Stimulated activated memory B cell treated with anti-CD40 and anti-IgM and Interleukin-4, amounts not matched to agents 10 μg/mL and 1 μg/mL and 100 μg/mL, for 72 hours (primary cell): ENCODE measurements around the gene IRF9.

Experiments used
- ATAC-seq: fragments of 150-1000 bp; cut with Tn5 transposase; 2 replicates; pipeline ENCODE4 v1.10.0; 2021
- H3K27ac Mint-ChIP-seq: one replicate; pipeline ENCODE4 v1.8.0; 2022; ENCODE audit warnings: mild to moderate bottlenecking, mixed read lengths
- H3K27me3 Mint-ChIP-seq: one replicate; pipeline ENCODE4 v1.8.0; 2022; ENCODE audit warnings: mixed read lengths
- H3K36me3 Mint-ChIP-seq: one replicate; pipeline ENCODE4 v1.8.0; 2022; ENCODE audit warnings: mixed read lengths
- H3K4me1 Mint-ChIP-seq: one replicate; pipeline ENCODE4 v1.8.0; 2022; ENCODE audit warnings: mixed read lengths
- H3K4me3 Mint-ChIP-seq: one replicate; pipeline ENCODE4 v1.8.0; 2022; ENCODE audit warnings: mild to moderate bottlenecking, moderate library complexity, mixed read lengths
- H3K9me3 Mint-ChIP-seq: one replicate; pipeline ENCODE4 v1.8.0; 2022; ENCODE audit warnings: mixed read lengths

IRF9 gene

DNA sequence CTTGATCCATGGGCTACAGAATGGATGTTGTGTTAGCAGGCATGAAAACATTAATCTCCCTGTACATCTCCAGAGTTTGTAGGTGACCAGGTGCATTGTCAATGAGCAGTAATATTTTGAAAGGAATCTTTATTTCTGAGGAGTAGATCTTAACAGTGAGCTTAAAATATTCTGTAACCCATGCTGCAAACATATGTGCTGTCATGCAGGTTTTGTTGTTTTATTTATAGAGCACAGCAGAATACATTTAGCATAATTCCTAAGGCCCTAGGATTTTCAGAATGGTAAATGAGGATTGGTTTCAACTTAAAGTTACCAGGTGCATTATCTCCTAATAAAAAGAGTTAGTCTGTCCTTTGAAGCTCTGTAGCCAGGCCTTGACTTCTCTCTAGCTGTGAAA is 34.1 kb upstream of the IRF9 start:
- Mint-ChIP-seq H3K4me3 (no peak overlapping the region), H3K9me3 (no peaks in the 10 kb centered on the region), H3K27me3 (no peaks in the 10 kb centered on the region), H3K4me1 (peaks cover 41% of the 10 kb centered on the region), H3K27ac (no peak overlapping the region), H3K36me3 (peaks cover 14% of the 10 kb centered on the region)
- no peak for ATAC-seq

- Mint-ChIP-seq H3K27ac (no peak overlapping the region), H3K9me3 (no peaks in the 10 kb centered on the region), H3K4me3 (no peak overlapping the region), H3K36me3 (peaks cover 11% of the 10 kb centered on the region), H3K4me1 (peaks cover 44% of the 10 kb centered on the region), H3K27me3 (no peaks in the 10 kb centered on the region)
- ATAC-seq = no peak
These were observed 33.4 kb upstream of the IRF9 start for GRCh38 chr14:24127673-24128072.

DNA sequence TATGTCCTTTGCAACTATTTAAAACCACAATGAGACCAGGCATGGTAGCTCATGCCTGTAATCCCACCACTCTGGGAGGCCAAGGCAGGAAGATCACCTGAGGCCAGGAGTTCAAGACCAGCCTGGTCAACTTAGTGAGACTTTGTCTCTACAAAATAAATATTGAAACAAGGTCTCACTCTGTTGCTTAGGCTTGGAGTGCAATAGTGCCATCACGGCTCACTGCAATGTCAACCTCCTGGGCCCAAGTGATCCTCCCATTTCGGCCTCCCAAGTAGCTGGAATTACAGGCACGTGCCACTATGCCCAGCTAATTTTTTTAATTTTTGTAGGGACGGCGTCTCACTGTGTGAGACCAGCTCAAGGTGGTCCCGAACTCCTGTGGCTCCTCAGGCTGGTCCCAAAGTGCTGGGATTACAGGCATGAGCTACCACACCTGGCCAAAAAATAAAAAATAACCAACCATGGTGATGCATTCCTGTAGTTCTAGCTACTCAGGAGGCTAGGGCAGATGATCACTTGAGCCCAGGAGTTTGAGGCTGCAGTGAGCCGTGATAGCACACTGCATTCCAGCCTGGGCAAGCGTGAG is 31.6 kb upstream of the IRF9 start:
- no peak overlapping the region for H3K27ac Mint-ChIP-seq
- no peaks in the 10 kb centered on the region for H3K27me3 Mint-ChIP-seq
- peaks cover 30% of the 10 kb centered on the region for H3K4me1 Mint-ChIP-seq
- H3K4me3 Mint-ChIP-seq = no peak overlapping the region
- no peak for ATAC-seq
- H3K9me3 Mint-ChIP-seq = no peaks in the 10 kb centered on the region
- H3K36me3 Mint-ChIP-seq = no peaks in the 10 kb centered on the region

DNA sequence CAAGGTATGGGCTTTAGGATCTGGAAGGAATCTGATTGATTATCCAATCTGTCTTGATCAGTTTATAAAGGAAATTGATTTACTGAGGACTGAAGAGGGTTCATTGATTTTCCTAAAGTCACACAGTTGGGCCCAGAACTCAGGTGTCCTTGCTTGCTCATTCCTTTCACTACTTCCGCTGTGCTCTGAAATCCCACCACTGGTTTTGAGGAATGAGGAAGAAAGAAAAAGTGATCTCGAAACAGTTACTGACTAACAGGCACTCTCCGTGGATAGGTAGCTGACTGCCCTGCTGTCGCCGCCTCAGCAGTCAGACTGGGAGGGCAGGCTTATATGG is 30.7 kb upstream of the IRF9 start, which contains the start of gene FITM1:
Gene FITM1, plus strand, starts transcription at position 280 of the 337 bp plus-strand sequence. CDS start 905 bp downstream, outside the sequence.
- H3K36me3 Mint-ChIP-seq = no peaks in the 10 kb centered on the region
- H3K27ac Mint-ChIP-seq = peak within 1 kb of the TSS; percentile 63
- H3K4me1 Mint-ChIP-seq = peaks cover 27% of the 10 kb centered on the region
- H3K4me3 Mint-ChIP-seq = no peak within 1 kb of the TSS
- no peak for ATAC-seq
- no peaks in the 10 kb centered on the region for H3K9me3 Mint-ChIP-seq
- no peaks in the 10 kb centered on the region for H3K27me3 Mint-ChIP-seq

GRCh38 chr14:24130717-24131548 is 30.1 kb upstream of the IRF9 start:
- Mint-ChIP-seq H3K4me3 (no peak overlapping the region), H3K9me3 (no peaks in the 10 kb centered on the region), H3K27me3 (no peaks in the 10 kb centered on the region), H3K4me1 (peaks cover 30% of the 10 kb centered on the region), H3K36me3 (no peaks in the 10 kb centered on the region), H3K27ac (peak overlapping the region; percentile 63)
- no peak for ATAC-seq

DNA sequence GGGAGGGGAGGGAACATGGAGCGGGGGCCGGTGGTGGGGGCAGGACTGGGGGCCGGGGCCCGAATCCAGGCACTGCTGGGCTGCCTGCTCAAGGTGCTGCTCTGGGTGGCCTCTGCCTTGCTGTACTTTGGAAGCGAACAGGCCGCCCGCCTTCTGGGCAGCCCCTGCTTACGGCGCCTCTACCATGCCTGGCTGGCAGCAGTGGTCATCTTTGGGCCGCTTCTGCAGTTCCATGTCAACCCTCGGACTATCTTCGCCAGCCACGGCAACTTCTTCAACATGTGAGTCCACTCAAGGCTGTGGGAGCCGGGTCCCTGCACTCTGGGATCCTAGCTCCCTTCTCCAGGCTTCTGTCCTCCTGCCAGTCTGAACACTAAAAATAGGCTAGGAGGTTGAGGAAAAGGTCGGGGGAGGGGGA is 29.5 kb upstream of the IRF9 start:
- Mint-ChIP-seq H3K27me3 (no peaks in the 10 kb centered on the region), H3K36me3 (no peaks in the 10 kb centered on the region), H3K4me3 (no peak overlapping the region), H3K27ac (peak overlapping the region; percentile 63), H3K4me1 (peaks cover 32% of the 10 kb centered on the region), H3K9me3 (no peaks in the 10 kb centered on the region)
- ATAC-seq = no peak

- H3K27ac Mint-ChIP-seq = peak overlapping the region; percentile 63
- peaks cover 5% of the 10 kb centered on the region for H3K36me3 Mint-ChIP-seq
- no peaks in the 10 kb centered on the region for H3K9me3 Mint-ChIP-seq
- no peak overlapping the region for H3K4me3 Mint-ChIP-seq
- no peak for ATAC-seq
- peaks cover 38% of the 10 kb centered on the region for H3K4me1 Mint-ChIP-seq
- no peaks in the 10 kb centered on the region for H3K27me3 Mint-ChIP-seq
These were observed 28.9 kb upstream of the IRF9 start for GRCh38 chr14:24132061-24132685.

GRCh38 chr14:24132976-24133375 is 28.1 kb upstream of the IRF9 start:
- peaks cover 39% of the 10 kb centered on the region for H3K4me1 Mint-ChIP-seq
- ATAC-seq = no peak
- H3K9me3 Mint-ChIP-seq = no peaks in the 10 kb centered on the region
- peaks cover 9% of the 10 kb centered on the region for H3K36me3 Mint-ChIP-seq
- no peak overlapping the region for H3K4me3 Mint-ChIP-seq
- peak overlapping the region; percentile 63 for H3K27ac Mint-ChIP-seq
- H3K27me3 Mint-ChIP-seq = no peaks in the 10 kb centered on the region

- H3K4me3 Mint-ChIP-seq = no peak overlapping the region
- peaks cover 16% of the 10 kb centered on the region for H3K36me3 Mint-ChIP-seq
- no peaks in the 10 kb centered on the region for H3K27me3 Mint-ChIP-seq
- peaks cover 43% of the 10 kb centered on the region for H3K4me1 Mint-ChIP-seq
- H3K27ac Mint-ChIP-seq = no peak overlapping the region
- no peak for ATAC-seq
- no peaks in the 10 kb centered on the region for H3K9me3 Mint-ChIP-seq
These were observed 27.3 kb upstream of the IRF9 start for GRCh38 chr14:24133735-24134134.

- peak overlapping the region; percentile 86 for H3K4me3 Mint-ChIP-seq
- H3K4me1 Mint-ChIP-seq = peaks cover 57% of the 10 kb centered on the region
- peak; percentile 11 for ATAC-seq
- H3K9me3 Mint-ChIP-seq = no peaks in the 10 kb centered on the region
- H3K36me3 Mint-ChIP-seq = peaks cover 25% of the 10 kb centered on the region
- H3K27me3 Mint-ChIP-seq = no peaks in the 10 kb centered on the region
- peak overlapping the region; percentile 82 for H3K27ac Mint-ChIP-seq
These were observed 25.6 kb upstream of the IRF9 start for GRCh38 chr14:24135584-24135833.

GRCh38 chr14:24135834-24136683 is 25.0 kb upstream of the IRF9 start, which contains the start of gene PSME1:
TSS of gene PSME1 (plus strand) at chr14:24136194. CDS start at chr14:24136263, 69 bp downstream.
- H3K27ac Mint-ChIP-seq = peak within 1 kb of the TSS; percentile 82
- peaks cover 25% of the 10 kb centered on the region for H3K36me3 Mint-ChIP-seq
- H3K27me3 Mint-ChIP-seq = no peaks in the 10 kb centered on the region
- H3K4me1 Mint-ChIP-seq = peaks cover 62% of the 10 kb centered on the region
- peak within 1 kb of the TSS; percentile 86 for H3K4me3 Mint-ChIP-seq
- no peaks in the 10 kb centered on the region for H3K9me3 Mint-ChIP-seq
- ATAC-seq = peak; percentile 97

GRCh38 chr14:24136684-24137528 is 24.2 kb upstream of the IRF9 start:
- Mint-ChIP-seq H3K4me1 (peaks cover 59% of the 10 kb centered on the region), H3K36me3 (peaks cover 25% of the 10 kb centered on the region), H3K27ac (peak overlapping the region; percentile 82), H3K27me3 (no peaks in the 10 kb centered on the region), H3K9me3 (no peaks in the 10 kb centered on the region), H3K4me3 (peak overlapping the region; percentile 86)
- ATAC-seq = no peak

- Mint-ChIP-seq H3K27me3 (no peaks in the 10 kb centered on the region), H3K27ac (peak overlapping the region; percentile 82), H3K36me3 (peaks cover 28% of the 10 kb centered on the region), H3K9me3 (no peaks in the 10 kb centered on the region), H3K4me1 (peaks cover 54% of the 10 kb centered on the region), H3K4me3 (no peak overlapping the region)
- ATAC-seq = no peak
These were observed 23.3 kb upstream of the IRF9 start for GRCh38 chr14:24137529-24138395.
